ENCODE data around the gene BOC. TPM values are rescaled to one million over a fixed set of nuclear protein-coding genes. Genes with fewer than 3 reads are reported as not detected.

Gene BOC
- total RNA-seq, 1 experiment from 2014 or later = 3.5 TPM

GRCh38 chr3:113212150-113212843, 940 bp downstream of the BOC start:
- Histone ChIP-seq H3K18ac (ENCODE audit: insufficient read length, low read depth, low read length) (no peak overlapping the region), H3K23me2 (ENCODE audit: insufficient read length, low read depth, low read length, poor library complexity, severe bottlenecking) (peaks cover 20% of the 10 kb centered on the region), H3K9ac (ENCODE audit: extremely low read depth, insufficient read length, low read length) (no peak overlapping the region), H3T11ph (ENCODE audit: low read length) (no peak overlapping the region), H4K20me1 (ENCODE audit: control insufficient read depth, insufficient read depth, insufficient read length) (no peaks in the 10 kb centered on the region), H3K27ac (ENCODE audit: insufficient read length, low read depth, low read length) (no peak overlapping the region), H3K79me1 (ENCODE audit: insufficient read depth, low read depth, low read length, poor library complexity, severe bottlenecking) (no peaks in the 10 kb centered on the region), H2BK20ac (ENCODE audit: low read depth, low read length, poor library complexity, severe bottlenecking) (no peak overlapping the region), H2AFZ (ENCODE audit: low read length) (no peak overlapping the region), H3K79me2 (ENCODE audit: insufficient read depth, low read length) (no peaks in the 10 kb centered on the region), H3K4me1 (ENCODE audit: insufficient read depth, low read length) (no peaks in the 10 kb centered on the region), H4K91ac (ENCODE audit: insufficient read length, low read depth, low read length) (no peak overlapping the region), H2BK15ac (ENCODE audit: low read depth, low read length) (no peak overlapping the region), H2BK12ac (ENCODE audit: insufficient read length, low read depth, low read length) (no peak overlapping the region), H2AK5ac (ENCODE audit: insufficient read length, low read length) (no peak overlapping the region), H3K14ac (ENCODE audit: insufficient read depth, low read length) (peak overlapping the region; percentile 74; the same call in 1 of the 2 replicates), H2BK5ac (ENCODE audit: insufficient read length, low read length) (no peak overlapping the region), H2BK120ac (ENCODE audit: low read depth, low read length, poor library complexity, severe bottlenecking) (no peak overlapping the region), H3K56ac (ENCODE audit: insufficient read length, low read depth, low read length) (no peak overlapping the region), H3K9me3 (ENCODE audit: control insufficient read depth, low read depth, low read length) (no peaks in the 10 kb centered on the region), H3K27me3 (ENCODE audit: insufficient read depth, low read length) (peaks cover 15% of the 10 kb centered on the region; the same call in 1 of the 2 replicates), H4K8ac (replicated peaks; ENCODE audit: insufficient read length, low read depth, low read length) (no peak overlapping the region), H4K5ac (ENCODE audit: insufficient read length, low read depth, low read length) (no peak overlapping the region), H3K23ac (ENCODE audit: insufficient read length, low read depth, low read length) (no peak overlapping the region), H3K4me2 (ENCODE audit: insufficient read depth, insufficient read length, low read length) (peak overlapping the region; percentile 83), H3K4ac (ENCODE audit: low read depth, low read length) (no peak overlapping the region)
- peak overlapping the region; percentile 82 to 84 for H3K4me3 Mint-ChIP-seq
- WGBS (ENCODE audit: extremely low coverage, insufficient read length, low lambda C conversion rate) = no CpG with 5 or more reads among the region's 62 CpGs
- no peak for DNase-seq
- peaks cover 61% of the 10 kb centered on the region for H3K27me3 Mint-ChIP-seq (ENCODE audit: low read depth)
- H3K27ac Mint-ChIP-seq = peak overlapping the region in 1 of 3 experiments; percentile 41; a peak in 1 of 7 replicates
- TF ChIP-seq CTCF (conservative IDR thresholded peaks at IDR 0.05) = no peak
- peaks cover 0 to 5% (median 3%) of the 10 kb centered on the region in 3 experiments; a peak in 5 of 7 replicates for H3K36me3 Mint-ChIP-seq (ENCODE audit: insufficient read depth in 1 of 3, low read depth in 3 of 3)
- H3K9me3 Mint-ChIP-seq = no peaks in the 10 kb centered on the region
- H3K4me1 Mint-ChIP-seq = peaks cover 40 to 50% of the 10 kb centered on the region in 2 experiments
